Camera-type eye (tissue), 1 donor: ENCODE measurements around the gene UPF2. TPM values are rescaled to one million over a fixed set of nuclear protein-coding genes. Genes with fewer than 3 reads are reported as not detected.

ENCODE experiments used
- total RNA-seq: library from RNA; depleted of rRNA; stranded (reverse); fragments of >200 nt; gene quantifications from one replicate; pipeline ENCODE4 v1.2.3, GENCODE V29; 2014

UPF2 gene, protein sequence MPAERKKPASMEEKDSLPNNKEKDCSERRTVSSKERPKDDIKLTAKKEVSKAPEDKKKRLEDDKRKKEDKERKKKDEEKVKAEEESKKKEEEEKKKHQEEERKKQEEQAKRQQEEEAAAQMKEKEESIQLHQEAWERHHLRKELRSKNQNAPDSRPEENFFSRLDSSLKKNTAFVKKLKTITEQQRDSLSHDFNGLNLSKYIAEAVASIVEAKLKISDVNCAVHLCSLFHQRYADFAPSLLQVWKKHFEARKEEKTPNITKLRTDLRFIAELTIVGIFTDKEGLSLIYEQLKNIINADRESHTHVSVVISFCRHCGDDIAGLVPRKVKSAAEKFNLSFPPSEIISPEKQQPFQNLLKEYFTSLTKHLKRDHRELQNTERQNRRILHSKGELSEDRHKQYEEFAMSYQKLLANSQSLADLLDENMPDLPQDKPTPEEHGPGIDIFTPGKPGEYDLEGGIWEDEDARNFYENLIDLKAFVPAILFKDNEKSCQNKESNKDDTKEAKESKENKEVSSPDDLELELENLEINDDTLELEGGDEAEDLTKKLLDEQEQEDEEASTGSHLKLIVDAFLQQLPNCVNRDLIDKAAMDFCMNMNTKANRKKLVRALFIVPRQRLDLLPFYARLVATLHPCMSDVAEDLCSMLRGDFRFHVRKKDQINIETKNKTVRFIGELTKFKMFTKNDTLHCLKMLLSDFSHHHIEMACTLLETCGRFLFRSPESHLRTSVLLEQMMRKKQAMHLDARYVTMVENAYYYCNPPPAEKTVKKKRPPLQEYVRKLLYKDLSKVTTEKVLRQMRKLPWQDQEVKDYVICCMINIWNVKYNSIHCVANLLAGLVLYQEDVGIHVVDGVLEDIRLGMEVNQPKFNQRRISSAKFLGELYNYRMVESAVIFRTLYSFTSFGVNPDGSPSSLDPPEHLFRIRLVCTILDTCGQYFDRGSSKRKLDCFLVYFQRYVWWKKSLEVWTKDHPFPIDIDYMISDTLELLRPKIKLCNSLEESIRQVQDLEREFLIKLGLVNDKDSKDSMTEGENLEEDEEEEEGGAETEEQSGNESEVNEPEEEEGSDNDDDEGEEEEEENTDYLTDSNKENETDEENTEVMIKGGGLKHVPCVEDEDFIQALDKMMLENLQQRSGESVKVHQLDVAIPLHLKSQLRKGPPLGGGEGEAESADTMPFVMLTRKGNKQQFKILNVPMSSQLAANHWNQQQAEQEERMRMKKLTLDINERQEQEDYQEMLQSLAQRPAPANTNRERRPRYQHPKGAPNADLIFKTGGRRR
- total RNA-seq: 44.3 TPM

DNA sequence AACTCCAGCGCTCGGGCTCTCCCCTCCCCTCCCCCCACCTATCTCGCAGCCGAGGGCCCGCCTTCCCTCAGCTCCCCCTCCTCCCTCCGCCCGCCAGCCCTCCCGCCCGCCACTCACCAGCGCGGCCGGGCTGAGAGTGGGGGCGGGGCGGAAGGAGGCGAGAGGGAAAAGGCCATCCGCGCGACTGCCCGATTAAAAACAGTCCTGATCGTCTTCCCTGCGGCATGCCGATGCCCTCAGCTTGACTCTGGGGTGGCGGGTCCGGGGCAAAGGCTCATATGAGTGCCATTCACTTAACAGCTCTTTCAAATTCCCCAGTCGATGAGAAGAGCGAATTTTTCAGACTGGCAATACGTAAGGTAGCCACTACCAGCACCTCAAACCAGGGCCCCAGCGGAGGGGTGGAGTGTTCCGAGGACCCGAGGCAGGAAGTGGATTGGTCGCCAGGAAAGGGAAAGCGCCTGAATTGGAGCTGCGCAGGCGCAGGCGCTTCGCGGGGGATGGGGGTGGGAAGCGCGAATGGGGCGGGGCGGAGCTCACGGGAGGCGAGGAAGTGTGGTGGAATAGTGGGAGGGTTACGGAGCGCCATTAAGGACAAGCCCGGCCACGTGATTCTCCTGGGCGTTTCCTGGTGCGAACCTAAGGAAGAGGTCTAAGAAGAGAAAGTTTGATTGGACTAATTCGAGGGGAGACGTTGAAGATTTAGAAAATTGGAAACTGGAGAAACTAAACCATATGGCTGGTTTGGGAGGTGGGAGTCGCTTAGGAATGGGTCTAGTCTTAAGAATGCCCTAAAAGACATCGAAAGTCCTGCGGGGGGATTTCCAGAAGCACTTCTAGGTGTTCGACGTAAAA lies at the start of gene UPF2:
Gene UPF2 (minus strand): TSS at position 13 of the 855 bp plus-strand sequence. CDS start 7,386 bp downstream, outside the sequence.

DNA sequence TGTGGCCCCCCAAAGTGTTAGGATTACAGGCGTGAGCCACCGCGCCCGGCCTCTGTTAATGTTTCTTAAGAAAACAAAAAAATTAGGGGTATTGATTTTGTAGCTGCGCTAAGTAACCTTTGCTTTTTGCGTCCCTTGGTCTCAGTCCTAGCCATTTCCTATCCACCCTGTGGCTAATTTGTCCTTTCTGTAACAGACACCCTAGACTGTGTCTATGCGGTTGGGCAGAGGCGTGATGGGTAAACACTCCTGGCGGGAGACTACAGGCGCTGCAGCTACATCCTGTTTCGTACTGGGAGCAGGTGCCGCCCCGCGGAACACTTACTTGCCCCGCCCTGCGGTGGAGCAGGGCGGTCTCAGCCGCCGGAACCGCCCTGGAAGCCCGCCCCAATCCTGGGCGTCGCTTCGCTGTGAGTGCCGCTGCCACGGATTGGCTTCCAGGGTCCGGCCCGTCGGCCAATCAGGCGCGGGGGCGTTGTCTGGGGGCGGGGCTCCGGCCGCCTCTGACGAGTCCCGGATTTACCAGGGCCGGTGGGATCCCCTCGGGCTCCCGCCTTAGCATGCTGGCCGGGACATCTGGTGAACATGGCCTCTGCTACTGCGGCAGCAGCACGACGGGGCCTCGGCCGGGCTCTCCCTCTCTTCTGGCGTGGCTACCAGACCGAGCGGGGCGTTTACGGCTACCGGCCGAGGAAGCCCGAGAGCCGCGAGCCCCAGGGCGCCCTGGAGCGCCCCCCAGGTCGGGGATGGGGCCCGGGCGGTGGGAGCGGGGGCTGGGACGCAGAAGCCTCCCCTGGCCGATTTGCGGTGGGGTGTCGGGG lies 26.1 kb upstream of the UPF2 start, which contains the start of gene DHTKD1:
Gene DHTKD1 (plus strand): TSS at position 506 of the 821 bp plus-strand sequence. CDS start 80 bp downstream, at position 586.

Other genes with a start within 250 kb of the UPF2 start
- gene PROSER2, start 219.5 kb downstream of the UPF2 start, total RNA-seq: 7.4 TPM
- 41.7 TPM for gene DHTKD1, start 26.1 kb upstream of the UPF2 start, total RNA-seq
- 35.6 TPM for gene SEC61A2, start 86.9 kb upstream of the UPF2 start, total RNA-seq
- 42.3 TPM for gene NUDT5, start 153.1 kb upstream of the UPF2 start, total RNA-seq
- 55.3 TPM for gene CDC123, start 153.4 kb upstream of the UPF2 start, total RNA-seq